ENCODE measurements around the gene STX5. TPM values are rescaled to one million over a fixed set of nuclear protein-coding genes. Genes with fewer than 3 reads are reported as not detected.

Gene STX5
- total RNA-seq, 1 donor from 2014 or later = 39.4 TPM

DNA sequence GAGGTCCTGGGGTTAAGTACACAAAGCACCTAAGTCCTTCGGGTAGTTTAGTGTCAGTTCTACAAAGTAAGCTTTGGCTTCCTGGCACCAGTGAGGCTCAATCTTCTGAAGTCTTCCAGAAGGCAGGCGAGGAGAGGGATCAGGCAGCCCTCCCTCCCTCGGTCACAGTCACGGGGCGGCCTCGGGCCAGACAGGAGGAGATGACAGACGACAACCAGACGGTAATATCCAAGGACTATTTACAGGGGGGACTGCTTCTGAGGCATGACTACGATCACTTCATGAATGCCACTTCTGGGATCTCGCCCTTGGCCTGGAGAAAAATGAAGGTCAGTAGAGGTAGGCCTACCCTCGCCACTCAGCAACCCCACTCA lies 39.7 kb downstream of the STX5 start:
- intact Hi-C loops (cut with micrococcal nuclease) = loop anchor here (1.0 kb wide), 3 partner anchors 13 to 65 kb away; partner anchors contain the start of genes HNRNPUL2, NXF1, STX5 and TEX54

DNA sequence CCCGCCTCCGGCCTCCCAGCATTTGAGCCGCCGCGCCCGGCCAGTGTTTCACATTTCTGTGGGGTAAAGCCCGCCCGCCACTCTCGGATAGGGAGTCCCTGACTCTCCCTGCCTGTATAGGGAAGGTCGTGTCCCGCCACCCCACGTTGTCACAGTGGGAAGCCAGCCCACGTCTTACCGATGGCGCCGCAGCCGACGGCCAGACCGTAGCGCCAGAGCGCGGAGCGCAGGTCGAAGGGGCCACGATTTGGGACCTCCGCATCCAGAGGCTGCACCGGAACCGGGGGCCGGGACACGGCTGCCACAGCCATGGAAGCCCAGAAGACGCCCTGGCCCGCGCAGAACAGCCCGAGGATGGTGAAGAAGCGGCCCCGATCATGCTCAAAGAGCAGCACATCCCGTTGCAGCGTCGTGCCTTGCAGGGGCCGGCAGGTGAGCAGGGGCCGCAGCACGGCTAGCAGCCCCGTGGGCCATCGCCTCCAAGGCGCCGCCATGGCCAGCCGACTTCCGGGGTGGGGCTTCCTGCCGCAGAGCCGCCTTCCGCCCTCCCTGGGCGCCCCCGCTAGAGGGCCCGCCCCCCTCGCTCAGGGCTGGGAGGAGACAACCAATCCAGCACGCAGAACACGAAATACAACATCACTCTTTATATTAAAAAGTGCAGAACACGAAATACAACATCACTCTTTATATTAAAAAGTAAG lies 40.2 kb downstream of the STX5 start, which contains the start of gene TMEM223:
TSS of gene TMEM223 (minus strand) at position 506 of the 701 bp plus-strand sequence. CDS start at position 494, 12 bp downstream.
- intact Hi-C loops (cut with micrococcal nuclease) = loop anchor here (1.0 kb wide), 4 partner anchors 14 to 90 kb away; partner anchors contain the start of genes HNRNPUL2, NXF1, STX5 and TEX54

DNA sequence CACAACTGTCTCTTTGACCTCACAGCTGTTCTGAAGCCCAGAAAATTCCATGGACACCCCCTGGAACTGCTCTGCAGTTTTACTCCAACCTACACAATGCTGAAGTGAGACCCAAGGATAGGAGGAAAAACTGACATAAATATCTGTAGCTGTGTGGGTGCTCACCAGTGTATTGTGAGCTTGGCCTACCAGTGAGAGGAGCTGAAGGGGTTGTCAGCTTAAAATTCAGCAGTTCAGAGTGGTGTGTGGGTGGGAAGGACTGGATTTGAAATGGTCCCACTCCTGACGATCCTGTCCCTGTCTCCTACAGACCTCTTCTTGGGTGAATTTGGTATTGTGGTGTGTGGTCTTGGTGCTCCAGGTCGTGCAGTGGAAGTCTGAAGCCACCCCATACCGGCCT lies 42.3 kb downstream of the STX5 start:
- intact Hi-C loops (cut with micrococcal nuclease) = loop anchor here (5.0 kb wide), 1 partner anchor 197 kb away; the partner anchor contains the start of gene TUT1

DNA sequence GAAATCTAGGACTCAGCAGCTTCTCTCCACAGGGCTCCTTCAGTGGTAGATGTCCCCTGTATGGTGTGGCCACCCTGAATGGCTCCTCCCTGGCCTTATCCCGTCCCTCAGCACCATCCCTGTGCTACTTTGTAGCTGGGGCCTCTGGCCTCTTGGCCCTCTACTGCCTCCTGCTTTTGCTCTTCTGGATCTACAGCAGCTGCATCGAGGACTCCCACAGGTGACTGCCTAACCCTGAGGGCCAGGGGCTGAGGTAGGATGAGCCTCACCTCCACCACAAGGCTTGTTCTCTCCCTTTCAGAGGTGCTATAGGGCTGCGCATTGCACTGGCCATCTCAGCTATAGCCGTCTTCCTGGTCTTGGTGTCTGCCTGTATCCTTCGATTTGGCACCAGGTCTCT lies 42.9 kb downstream of the STX5 start:
- intact Hi-C loops (cut with micrococcal nuclease) = loop anchor here (5.0 kb wide), 1 partner anchor 197 kb away; the partner anchor contains the start of gene TUT1

DNA sequence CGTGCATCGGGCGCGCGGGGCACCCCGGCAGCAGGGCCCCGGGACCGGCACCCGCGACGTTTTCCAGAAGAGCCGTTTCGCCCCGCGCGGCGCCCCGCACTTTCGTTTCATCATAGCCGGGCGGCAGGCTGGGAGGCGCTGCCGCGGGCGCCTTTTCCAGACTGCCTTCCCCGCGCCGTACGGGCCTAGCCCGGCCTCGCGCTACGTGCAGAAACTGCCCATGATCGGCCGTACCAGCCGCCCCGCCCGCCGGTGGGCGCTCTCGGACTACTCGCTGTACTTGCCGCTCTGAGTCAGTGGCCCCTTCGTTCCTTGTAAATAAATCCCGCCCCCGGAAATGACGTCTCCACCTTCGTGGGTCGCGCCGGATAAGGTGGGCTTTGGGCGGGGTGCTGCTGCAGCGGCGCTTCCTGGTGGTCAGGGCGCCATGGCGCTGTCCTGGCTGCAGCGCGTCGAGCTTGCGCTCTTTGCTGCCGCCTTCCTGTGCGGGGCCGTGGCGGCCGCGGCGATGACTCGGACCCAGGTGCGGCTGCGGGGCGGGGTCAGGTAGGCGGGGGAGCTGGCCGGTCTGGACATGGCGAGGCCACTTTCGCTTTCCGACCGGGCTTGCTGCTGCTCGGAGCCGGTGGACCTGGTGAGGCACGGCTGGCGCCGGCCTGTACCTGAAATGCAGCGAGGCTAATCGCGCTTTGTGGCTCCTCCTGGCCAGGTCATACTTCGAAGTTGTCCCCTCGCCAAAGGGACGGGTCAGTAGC lies 44.7 kb downstream of the STX5 start, which contains the start of gene TMEM179B:
TSS of gene TMEM179B (plus strand) at position 398 of the 755 bp plus-strand sequence. CDS start at position 428, 30 bp downstream.
- intact Hi-C loops (cut with micrococcal nuclease) = loop anchor here (1.0 to 5.0 kb wide), 7 partner anchors 18 to 195 kb away; partner anchors contain the start of genes NXF1, STX5, TEX54 and TTC9C

DNA sequence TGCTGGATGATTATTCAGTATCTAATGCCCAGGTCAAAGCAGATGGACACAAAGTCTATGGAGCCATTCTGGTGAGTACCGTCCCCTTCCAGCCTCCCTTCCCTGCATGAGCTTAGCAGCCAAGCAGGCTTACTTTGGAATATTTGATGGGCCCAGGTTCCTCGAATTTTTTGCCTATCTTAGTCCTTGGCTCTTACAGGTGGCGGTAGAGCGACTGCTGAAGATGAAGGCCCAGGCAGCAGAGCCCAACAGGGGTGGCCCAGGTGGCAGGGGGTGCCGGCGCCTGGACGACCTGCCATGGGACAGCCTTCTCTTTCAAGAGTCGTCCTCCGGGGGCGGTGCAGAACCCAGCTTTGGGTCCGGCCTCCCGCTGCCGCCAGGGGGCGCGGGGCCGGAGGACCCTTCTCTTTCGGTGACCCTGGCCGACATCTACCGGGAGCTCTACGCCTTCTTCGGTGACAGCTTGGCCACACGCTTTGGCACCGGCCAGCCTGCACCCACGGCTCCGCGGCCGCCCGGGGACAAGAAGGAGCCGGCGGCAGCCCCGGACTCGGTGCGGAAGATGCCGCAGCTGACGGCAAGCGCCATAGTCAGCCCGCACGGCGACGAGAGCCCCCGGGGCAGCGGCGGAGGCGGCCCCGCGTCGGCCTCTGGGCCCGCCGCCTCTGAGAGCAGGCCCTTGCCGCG lies 45.4 kb downstream of the STX5 start:
- intact Hi-C loops (cut with micrococcal nuclease) = loop anchor here (1.0 to 5.0 kb wide), 11 partner anchors 15 to 194 kb away; partner anchors contain the start of genes NXF1, STX5, TAF6L and TEX54

DNA sequence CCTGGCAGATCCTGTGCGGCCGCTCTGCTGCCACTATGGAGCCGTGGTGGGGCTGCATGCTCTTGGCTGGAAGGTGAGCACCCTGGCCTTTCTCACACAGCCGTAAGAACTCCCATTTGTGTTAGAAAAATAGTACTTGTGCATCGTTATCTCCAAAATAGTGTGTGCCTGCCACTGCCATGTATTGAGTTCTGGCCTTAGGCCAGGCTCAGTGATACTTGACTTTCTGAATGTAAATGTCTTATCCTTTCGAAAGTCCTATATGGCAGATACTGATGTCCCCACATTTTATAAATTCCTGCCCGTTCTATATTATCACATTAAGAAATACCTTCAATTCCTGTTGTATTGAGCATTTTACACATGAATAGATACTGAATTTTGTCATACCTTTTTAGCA lies 49.1 kb downstream of the STX5 start:
- intact Hi-C loops (cut with micrococcal nuclease) = no loop called here

DNA sequence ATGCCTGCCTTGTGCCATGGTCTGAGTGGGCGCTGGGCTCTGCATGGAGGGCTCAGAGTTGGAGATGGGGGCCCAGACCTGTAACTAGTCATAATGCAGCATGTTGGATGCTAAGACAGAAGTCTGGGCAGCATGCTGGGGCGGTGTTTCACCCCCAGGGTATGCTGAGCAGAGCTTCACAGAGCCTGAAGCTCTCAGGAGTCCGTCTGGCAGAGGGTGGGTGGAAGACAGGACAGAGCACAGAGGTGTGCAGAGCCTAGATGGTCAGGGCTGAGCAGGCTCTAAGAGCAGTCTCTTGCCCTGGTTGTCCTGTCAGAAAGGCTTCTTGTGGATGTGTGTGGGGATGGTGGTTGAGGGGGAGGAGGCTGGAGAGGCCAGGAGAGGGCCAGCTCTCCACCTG lies 53.4 kb downstream of the STX5 start:
- intact Hi-C loops (cut with micrococcal nuclease) = no loop called here

DNA sequence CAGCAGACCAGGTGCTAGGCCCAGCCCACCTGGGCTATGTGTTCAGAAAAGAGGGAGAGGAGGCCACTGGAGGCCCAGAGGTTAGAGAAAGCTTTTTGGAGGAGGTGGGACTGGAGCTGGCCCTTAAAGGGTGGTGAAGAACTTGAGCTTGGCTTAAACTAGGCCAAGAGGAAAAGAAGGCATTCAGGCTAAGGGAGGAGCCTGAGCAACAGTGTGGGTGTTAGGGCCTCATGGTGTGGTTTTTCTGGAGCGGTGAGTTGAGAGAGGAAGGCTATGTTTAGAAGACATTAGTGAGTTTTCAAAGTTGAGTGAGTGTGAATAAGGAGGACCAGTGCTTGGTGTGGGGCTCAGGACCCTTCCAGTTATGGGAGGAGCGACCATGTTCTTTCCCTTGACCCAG lies 54.5 kb downstream of the STX5 start:
- intact Hi-C loops (cut with micrococcal nuclease) = no loop called here

DNA sequence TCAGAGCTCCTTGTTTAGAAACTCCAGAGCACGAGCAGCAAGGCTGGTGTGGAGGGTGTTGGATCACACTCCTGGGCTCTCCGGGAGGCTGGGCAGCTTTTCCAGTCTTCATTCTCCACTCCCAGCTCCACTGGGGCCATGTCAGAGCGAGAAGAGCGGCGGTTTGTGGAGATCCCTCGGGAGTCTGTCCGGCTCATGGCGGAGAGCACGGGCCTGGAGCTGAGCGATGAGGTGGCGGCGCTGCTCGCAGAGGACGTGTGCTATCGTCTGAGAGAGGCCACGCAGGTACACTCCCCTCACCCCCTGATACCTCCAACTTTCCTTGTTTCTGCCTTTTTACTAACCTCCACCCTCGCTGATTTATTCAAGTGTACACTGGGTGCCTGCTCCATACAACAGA lies 56.2 kb downstream of the STX5 start:
- intact Hi-C loops (cut with micrococcal nuclease) = no loop called here

DNA sequence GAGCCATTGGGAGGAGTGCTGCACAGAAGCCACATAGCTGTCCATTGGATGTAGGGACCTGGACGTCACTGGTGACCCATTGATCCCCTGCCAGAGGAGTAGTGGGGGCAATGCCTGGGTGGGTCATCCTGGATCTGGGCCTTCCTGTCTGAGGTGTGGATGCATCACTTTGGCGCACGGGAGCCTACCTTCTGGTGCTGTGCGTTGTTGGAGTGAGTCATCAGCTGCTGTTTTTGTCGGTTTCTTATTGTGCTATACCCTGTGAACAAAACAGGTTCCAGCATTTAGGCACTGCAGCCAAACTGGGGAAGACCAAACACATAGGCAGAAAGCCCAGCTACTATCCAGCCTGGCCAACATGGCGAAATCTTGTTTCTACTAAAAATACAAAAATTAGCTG lies 57.4 kb downstream of the STX5 start:
- intact Hi-C loops (cut with micrococcal nuclease) = loop anchor here (5.0 kb wide), 2 partner anchors 83 to 162 kb away; partner anchors contain the start of genes EML3 and ROM1

DNA sequence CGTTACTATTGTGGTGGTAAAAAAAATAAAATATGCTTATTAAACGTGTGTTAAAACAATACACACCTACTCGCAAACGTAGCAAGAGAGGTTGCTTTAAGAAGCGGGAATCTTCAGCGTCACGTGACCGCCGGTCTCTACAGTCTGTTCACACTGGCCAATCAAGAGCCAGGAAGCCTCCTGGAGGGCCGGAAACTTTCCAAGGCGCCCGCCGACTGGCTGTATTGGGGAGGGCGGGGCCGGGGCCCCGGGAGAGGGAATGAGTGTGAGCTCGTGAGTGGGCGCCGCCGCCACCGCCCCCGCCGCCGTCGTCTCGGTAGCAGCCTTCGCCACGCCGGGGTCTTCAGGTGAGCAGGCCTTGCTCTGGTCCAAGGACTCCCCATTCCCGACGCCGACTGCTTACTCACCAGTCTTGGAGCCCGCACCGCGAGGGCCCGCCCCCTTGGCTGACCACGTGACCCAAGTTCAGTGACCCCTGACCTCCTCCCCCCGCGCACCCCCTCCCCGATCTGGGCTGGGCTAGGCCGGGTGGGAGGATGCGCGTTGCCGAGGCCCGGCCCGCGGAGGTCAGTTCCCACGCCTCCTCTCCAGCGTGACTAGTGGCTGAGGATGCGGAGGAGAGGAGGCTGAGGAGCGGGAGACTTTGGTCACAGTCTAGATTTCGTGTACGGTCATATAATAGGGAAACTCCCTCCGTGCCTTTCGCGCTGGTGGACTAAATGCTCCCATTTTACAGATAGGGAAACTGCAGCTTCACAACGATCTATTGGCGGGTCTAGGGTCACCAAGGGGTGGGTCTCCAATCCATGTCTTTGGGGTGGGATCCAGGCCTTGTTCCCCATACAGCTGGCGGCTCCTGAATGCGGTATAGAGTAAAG lies 60.5 kb downstream of the STX5 start, which contains the start of gene TAF6L:
TSS of gene TAF6L (plus strand) at position 253 of the 878 bp plus-strand sequence. CDS start 4,388 bp downstream, outside the sequence.
- intact Hi-C loops (cut with micrococcal nuclease) = loop anchor here (1.0 to 5.0 kb wide), 6 partner anchors 10 to 159 kb away; partner anchors contain the start of genes EML3, HNRNPUL2, POLR2G and ROM1

DNA sequence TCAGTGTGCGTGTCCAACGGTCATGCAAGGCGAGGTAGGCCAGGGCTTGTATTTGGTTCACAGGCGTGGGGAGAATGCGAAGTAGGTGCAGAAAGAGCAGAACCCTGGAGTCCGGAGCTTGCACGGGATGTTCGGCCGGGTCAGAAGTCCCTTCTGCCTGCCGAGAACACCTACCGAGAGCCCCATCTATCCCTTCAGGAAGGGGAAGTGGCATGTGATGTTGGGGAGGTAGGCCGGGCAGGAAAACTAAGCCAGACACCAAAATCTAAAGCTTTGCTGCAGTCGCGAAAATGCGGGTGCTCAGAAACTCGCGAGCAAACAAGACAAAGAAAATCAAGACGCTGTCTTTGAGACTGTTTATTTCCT lies 61.1 kb downstream of the STX5 start:
- intact Hi-C loops (cut with micrococcal nuclease) = loop anchor here (1.0 to 5.0 kb wide), 6 partner anchors 9 to 158 kb away; partner anchors contain the start of genes EML3, HNRNPUL2, POLR2G and ROM1

DNA sequence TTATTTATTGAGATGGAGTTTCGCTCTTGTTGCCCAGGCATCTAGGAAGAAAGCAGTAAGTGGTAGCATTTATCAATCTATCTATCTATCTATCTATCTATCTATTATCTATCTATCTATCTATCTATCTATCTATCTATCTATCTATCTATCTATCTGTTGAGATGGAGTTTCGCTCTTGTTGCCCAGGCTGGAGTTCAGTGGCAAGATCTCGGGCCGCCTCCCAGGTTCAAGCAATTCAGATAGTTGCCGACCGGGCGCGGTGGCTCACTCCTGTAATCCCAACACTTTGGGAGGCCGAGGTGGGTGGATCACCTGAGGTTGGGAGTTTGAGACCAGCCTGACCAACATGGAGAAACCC lies 71.0 kb downstream of the STX5 start:
- intact Hi-C loops (cut with micrococcal nuclease) = loop anchor here (1.0 to 2.0 kb wide), 5 partner anchors 8 to 120 kb away; partner anchors contain the start of genes SLC3A2, TAF6L and TTC9C

DNA sequence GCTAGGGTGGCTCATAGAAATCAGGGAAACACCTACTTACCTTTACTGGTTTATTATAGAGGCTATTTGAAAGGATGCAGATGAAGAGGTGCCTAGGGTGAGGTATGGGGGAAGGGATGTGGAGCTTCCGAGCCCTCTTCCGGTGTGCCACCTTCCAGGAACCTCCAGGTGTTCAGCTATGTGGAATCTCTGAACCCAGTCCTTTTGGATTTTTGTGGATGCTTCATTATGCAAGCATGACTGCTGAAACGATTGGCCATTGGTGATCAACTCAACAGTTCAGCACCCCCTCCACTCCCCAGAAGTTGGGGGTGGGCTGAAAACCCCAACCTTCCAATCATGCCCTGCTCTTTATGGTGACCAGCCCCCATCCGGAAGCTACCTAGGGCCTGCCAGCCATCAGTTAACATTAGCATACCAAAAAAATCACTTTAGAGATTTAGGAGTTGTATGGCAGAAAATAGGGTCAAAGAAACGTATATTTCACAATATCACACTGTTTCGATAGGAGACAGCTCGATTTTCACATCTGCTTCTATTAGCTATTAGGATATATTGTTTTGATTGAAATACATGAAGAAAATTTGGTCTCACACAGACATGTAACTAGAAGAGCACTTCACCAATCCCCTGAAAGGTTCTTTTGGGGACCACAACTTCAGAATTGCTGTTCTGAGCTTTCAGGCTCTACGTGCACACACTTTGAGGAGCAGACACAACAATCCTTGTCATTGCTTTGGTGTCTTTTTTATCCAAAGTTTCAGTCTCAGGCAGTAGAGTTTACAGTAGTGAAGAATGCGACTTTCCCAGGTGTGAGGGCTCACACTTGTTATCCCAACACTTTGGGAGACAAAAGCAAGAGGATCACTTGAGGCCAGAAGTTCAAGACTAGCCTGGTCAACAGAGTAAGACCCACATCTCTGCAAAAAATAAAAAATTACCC lies 73.7 kb downstream of the STX5 start:
- intact Hi-C loops (cut with micrococcal nuclease) = no loop called here

All from T-helper 2 cell treated with Interferon-gamma antibody and Interleukin-4, amounts not matched to agents 100 ng/mL and 5 ng/mL, for 36 hours (primary cell).